Gastroesophageal sphincter (tissue), 4 donors: ENCODE measurements around the gene KRTAP9-1. TPM values are rescaled to one million over a fixed set of nuclear protein-coding genes. Genes with fewer than 3 reads are reported as not detected.

Experiments used
- small RNA-seq, 4 donors: library from RNA; depleted of rRNA; stranded (forward); fragments of <200 nt; gene quantifications; one replicate each; pipeline ENCODE3, GENCODE V24; 2016
- total RNA-seq, 4 donors: library from RNA; depleted of rRNA; stranded (reverse); fragments of >200 nt; gene quantifications; one replicate each; pipeline ENCODE4 v1.1.0, GENCODE V29; 2016

KRTAP9-1 gene
- total RNA-seq, 4 donors from 2014 or later = not detected

Small RNA genes lying within 50 kb of the gene (small RNA-seq; reads per million reads assigned to genes)
- gene KRTAP4-17P = 0 reads per million in 4 donors

Other genes starting within 250 kb of the KRTAP9-1 start
- not detected for gene KRT39, start 222.9 kb upstream of the KRTAP9-1 start, total RNA-seq
- not detected for gene KRT40, start 205.6 kb upstream of the KRTAP9-1 start, total RNA-seq
- gene KRTAP3-3, start 195.7 kb upstream of the KRTAP9-1 start, total RNA-seq = not detected
- not detected for gene KRTAP3-2, start 190.0 kb upstream of the KRTAP9-1 start, total RNA-seq
- gene KRTAP3-1, start 180.8 kb upstream of the KRTAP9-1 start, total RNA-seq = not detected
- gene KRTAP1-5, start 162.7 kb upstream of the KRTAP9-1 start, total RNA-seq = not detected
- gene KRTAP1-4, start 159.7 kb upstream of the KRTAP9-1 start, total RNA-seq = not detected
- gene KRTAP1-3, start 155.0 kb upstream of the KRTAP9-1 start, total RNA-seq = not detected
- gene KRTAP1-1, start 148.4 kb upstream of the KRTAP9-1 start, total RNA-seq = not detected
- gene KRTAP2-1, start 142.6 kb upstream of the KRTAP9-1 start, total RNA-seq = not detected
- not detected for gene KRTAP2-2, start 134.7 kb upstream of the KRTAP9-1 start, total RNA-seq
- gene KRTAP2-3, start 129.8 kb upstream of the KRTAP9-1 start, total RNA-seq = not detected
- not detected for gene KRTAP2-4, start 124.0 kb upstream of the KRTAP9-1 start, total RNA-seq
- gene KRTAP4-7, start 105.7 kb upstream of the KRTAP9-1 start, total RNA-seq = not detected
- not detected for gene KRTAP4-8, start 91.7 kb upstream of the KRTAP9-1 start, total RNA-seq
- not detected for gene KRTAP4-16, start 87.7 kb upstream of the KRTAP9-1 start, total RNA-seq
- gene KRTAP4-9, start 84.5 kb upstream of the KRTAP9-1 start, total RNA-seq = not detected
- gene KRTAP4-11, start 71.5 kb upstream of the KRTAP9-1 start, total RNA-seq = not detected
- not detected for gene KRTAP4-12, start 65.7 kb upstream of the KRTAP9-1 start, total RNA-seq
- gene KRTAP4-6, start 49.3 kb upstream of the KRTAP9-1 start, total RNA-seq = not detected
- not detected for gene KRTAP4-5, start 40.1 kb upstream of the KRTAP9-1 start, total RNA-seq
- not detected for gene KRTAP4-4, start 29.1 kb upstream of the KRTAP9-1 start, total RNA-seq
- gene KRTAP4-3, start 21.7 kb upstream of the KRTAP9-1 start, total RNA-seq = not detected
- gene KRTAP4-2, start 11.7 kb upstream of the KRTAP9-1 start, total RNA-seq = not detected
- gene KRTAP4-1, start 5.0 kb upstream of the KRTAP9-1 start, total RNA-seq = not detected
- gene KRTAP9-2, start 36.8 kb downstream of the KRTAP9-1 start, total RNA-seq = not detected
- not detected for gene KRTAP9-3, start 42.6 kb downstream of the KRTAP9-1 start, total RNA-seq
- not detected for gene KRTAP9-8, start 48.1 kb downstream of the KRTAP9-1 start, total RNA-seq
- not detected for gene KRTAP9-4, start 59.8 kb downstream of the KRTAP9-1 start, total RNA-seq
- not detected for gene KRTAP9-9, start 65.5 kb downstream of the KRTAP9-1 start, total RNA-seq
- not detected for gene KRTAP9-6, start 75.5 kb downstream of the KRTAP9-1 start, total RNA-seq
- under 1 TPM in 1 of 4 donors, not detected in 3; 0.66 TPM for gene KRTAP9-7, start 85.8 kb downstream of the KRTAP9-1 start, total RNA-seq
- not detected for gene KRTAP29-1, start 113.0 kb downstream of the KRTAP9-1 start, total RNA-seq
- gene KRTAP16-1, start 119.4 kb downstream of the KRTAP9-1 start, total RNA-seq = not detected
- not detected for gene KRTAP17-1, start 125.8 kb downstream of the KRTAP9-1 start, total RNA-seq
- not detected for gene KRT33A, start 160.9 kb downstream of the KRTAP9-1 start, total RNA-seq
- gene KRT33B, start 179.9 kb downstream of the KRTAP9-1 start, total RNA-seq = not detected
- gene KRT34, start 192.4 kb downstream of the KRTAP9-1 start, total RNA-seq = under 1 TPM in 1 of 4 donors, not detected in 3; 0.27 TPM
- gene KRT31, start 207.7 kb downstream of the KRTAP9-1 start, total RNA-seq = not detected
- gene KRT37, start 234.7 kb downstream of the KRTAP9-1 start, total RNA-seq = not detected